GM21526 (cell line): ENCODE measurements around the gene S100P.
"Not testable (repeated sequence)": the region's sequence is repeated elsewhere in the genome, so short reads cannot be mapped to it uniquely, and the experiment has no call there.

Experiments
- ATAC-seq: cut with Tn5 transposase; IDR thresholded peaks from one replicate; pipeline ENCODE4 v1.9.1; 2021; ENCODE audit warnings: moderate library complexity; ENCODE audit not compliant: unreplicated experiment, low FRiP score

S100P gene

GRCh38 chr4:6672541-6673190 lies 21.0 kb upstream of the S100P start:
- not testable (repeated sequence) for ATAC-seq

GRCh38 chr4:6673191-6673659 lies 20.5 kb upstream of the S100P start:
- not testable (repeated sequence) for ATAC-seq

- peak; percentile 67 for ATAC-seq
Measured at GRCh38 chr4:6673660-6674499, 19.8 kb upstream of the S100P start.

GRCh38 chr4:6674500-6675149 lies 19.1 kb upstream of the S100P start:
- peak; percentile 37 for ATAC-seq

DNA sequence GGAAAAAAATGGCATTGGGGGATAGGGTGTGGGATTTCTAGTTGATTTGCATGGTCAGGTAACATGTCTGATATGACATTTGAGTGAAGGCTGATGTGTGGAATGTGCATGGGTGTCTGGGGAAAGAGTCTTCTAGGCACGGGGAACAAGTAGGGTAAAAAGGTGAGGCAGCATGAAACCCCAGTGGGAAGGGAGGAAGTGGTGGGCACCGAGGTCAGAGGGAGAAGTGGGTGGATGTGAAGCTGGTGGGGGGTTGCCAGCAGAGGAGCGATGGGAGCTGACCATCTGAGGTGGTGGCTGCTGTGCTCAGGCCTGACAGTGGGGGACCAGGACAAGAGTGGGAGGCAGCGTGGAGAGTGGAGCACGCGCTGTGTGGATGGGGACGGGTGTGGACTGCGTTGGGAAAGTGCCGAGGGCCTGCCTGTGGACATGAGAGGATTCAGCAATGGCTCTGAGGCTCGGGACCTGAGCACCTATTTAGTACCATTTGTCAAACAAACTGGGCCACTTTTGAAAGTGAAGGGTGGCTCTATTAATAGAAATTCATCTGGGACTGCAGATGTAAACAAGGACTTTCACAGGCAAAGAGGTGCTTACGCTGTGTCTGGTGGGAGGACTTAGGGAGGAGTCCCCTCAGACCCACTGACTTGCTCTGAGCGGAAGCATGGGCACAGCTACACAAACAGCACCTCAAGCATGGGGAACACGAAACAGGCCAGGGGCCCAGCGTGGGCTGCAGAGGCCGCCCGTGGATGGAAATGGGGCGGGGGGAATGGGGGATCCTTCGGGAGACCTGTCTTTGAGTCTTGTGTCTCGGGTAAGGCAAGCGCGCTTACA lies 16.7 kb upstream of the S100P start:
- no peak for ATAC-seq

DNA sequence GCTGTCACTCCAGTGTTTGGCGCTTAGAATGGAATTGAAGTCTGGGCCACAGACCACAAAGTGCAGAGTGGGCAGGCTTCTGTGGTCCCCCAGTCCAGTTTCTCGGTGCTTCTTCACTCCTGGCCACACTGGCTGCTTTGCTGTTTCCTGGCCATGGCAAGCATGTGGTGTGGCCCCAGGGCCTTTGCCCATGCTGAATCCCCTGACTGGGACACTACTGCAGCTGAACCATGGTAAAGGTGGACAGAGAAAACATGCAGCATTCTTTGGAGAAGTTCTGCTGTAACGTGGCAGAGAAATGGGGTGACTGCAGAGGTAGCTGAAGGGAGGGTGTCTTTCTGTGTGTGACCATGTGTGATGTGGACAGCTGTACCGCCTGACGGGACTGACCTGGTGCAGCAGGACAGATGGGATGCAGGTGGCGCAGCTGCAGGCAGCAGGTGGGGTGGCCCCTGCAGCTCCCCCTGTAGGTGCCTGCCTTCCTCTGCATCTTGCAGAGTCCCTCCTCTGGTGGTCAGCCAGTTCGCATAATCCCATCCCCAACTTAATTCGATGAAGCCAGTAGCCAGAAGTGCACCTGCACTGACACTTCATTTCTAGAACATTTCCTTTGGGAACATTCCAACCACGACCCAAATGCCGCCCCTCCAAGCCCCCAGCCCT lies 13.2 kb upstream of the S100P start:
- no peak for ATAC-seq

- no peak for ATAC-seq
Measured at GRCh38 chr4:6681191-6681590, 12.5 kb upstream of the S100P start.

DNA sequence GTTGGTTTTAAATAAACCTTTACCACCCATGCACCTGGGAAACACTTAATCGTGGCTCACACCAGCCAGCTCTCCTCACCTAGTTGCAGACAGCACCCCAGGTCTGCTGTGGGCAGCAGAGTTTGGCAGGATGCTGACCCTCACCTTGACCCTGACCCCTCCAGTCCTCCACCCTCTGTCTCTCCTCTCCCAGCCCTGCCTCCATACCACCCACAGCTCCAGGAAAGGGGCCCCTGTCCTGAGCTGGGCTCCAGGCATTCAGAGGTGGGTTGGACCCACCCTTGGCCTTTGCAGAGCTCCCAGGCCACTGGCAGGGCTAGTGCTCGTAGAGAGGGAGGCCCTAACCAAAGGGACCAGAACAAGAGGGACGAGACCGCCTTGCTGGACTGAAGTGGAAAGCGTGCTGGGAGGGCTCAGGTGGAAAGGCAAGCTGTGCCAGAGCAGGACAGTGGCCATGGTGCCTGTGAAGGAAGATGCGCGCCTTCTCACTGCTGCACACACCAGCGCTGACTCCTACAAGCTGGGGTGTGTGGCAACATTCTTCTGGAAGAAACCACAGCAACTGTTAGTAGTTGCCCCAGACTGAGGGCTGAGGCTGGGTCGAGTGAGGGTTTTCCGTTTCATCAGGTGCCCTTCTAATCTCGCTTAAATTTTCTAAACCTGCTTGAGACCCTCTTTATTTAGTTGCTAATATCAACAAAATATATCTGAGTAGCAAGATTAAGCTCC lies 10.7 kb upstream of the S100P start:
- ATAC-seq: no peak

- ATAC-seq: no peak
Measured at GRCh38 chr4:6684656-6685055, 9.0 kb upstream of the S100P start.

DNA sequence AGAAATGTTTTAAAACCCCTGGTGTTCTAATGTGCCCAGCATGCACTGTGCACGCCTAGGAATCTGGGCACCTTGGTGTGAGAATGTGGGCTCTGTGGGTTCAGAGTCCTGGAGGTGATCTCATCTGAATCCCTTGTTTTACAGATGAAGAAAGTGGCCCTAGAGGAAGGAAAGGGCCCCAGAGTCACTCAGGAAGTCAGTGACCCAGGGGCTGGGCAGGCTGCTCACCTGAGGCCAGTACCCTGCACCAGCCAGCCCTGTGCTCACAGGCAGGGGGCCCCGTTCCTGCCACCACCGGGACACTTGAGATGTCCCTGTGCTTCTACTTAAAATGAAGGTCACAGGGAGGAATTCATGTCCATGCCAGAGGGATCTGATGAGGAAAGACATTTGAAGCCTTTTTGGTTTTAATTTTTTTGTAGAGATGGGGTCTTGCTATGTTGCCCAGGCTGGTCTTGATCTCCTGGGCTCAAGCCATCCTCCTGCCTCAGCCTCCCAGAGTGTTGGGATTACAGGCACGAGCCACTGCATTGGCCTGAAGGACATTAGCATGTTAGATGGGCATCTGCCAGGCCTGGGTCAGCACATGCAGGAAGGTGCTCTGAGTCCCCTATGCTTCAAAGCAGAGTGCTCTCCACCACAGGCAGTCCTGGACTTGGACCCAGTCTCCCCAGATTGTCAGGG lies 7.4 kb upstream of the S100P start:
- no peak for ATAC-seq

DNA sequence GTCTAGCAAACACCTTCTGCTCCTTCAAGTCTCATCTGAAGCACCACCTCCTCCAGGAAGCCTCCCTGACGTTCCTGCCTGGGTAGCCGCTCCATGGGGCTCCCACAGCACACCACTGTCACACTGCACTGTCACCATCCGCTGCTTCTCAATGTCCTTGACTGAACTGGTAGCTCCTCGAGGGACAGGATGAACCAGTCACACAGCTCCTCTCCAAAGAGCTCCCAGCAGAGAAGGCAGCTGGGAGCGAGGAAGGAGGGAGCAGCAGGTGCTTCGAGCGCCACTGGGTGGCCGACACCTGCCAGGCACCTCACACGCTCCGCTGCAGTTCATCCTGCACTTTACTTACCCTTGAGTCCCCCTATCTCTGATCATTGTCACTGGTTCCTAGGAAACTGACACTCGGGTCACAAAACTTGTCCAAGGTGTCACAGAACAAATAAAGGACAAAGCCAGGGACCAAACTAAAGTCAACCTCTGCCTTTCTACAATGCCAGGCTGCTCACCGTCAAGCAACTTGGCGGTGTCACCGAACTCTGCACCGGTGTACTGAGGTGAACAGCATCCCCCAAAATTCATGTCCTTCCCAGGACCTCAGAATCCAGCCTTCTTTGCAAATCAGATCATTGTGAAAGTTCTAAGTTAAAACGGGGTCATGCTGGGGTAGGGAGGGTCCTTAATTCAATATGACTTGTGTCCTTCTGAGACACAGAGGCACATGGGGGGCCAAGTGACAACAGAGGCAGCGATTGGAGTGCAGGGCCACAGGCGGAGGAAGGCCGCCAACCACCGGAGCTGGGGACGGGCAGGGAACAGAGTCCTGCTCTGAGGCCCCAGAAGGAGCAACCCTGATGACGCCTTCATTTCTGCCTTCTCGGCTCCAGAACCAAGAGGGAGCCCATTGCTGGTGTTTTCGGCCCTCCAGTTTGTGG lies 5.5 kb upstream of the S100P start:
- ATAC-seq: no peak

GRCh38 chr4:6688879-6689505 lies 4.7 kb upstream of the S100P start:
- no peak for ATAC-seq

GRCh38 chr4:6689506-6689960 lies 4.1 kb upstream of the S100P start:
- ATAC-seq: no peak

DNA sequence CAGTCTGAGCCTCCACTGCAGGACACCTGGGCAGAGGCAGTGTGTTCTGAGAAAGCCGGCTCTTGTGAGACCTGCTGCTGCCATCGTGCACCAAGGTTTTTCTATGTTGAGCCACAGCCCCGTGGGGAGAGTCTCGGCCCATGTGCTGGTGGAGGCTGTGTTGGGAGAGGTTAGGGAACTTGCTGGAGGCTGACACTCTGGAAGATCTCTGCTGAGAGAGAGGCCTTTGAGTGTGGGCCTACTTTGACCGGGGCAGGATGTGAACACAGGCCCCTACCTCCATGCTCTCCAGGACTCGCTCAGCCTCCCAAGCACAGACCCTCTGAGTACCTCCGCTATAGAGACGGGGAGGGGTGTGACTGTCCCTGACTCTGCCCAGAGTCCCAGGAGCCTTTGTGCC lies 1.3 kb upstream of the S100P start:
- ATAC-seq: no peak

GRCh38 chr4:6692806-6693205 lies 872 bp upstream of the S100P start:
- ATAC-seq: no peak

DNA sequence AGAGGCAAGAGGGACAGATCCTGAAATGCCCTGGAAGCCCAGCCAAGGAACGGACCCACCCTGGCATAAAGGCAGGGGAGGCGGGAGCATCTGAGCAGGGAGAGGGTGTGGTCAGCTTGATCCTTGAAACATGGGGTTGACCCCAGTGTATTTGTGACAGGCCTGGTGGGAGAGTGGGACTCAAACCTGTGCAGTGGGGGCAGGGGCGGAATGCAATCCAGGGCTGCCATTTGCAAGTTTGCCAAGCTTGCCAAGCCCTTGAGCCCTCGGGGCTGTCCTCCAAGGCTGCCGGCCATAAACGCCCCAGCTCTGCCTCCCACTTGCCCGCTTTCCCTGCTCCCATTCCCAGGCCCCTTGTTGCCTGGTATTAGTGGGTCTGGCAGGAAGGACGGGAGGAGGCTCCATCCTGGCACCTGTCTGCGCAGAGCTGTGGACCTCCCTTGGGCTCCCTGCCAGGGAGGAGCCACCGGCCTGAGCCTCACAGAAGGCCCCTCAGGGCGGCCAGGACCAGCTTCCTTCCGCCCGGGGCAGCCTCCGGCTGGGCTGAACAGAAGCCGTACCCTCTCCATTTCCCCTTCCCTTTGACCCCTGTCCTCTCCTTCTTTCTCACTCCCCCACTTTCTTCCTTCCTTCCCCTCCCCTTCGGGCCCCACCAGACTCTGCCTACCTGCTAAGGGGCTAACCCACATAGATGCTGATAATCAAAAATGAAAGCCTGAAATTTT lies 661 bp downstream of the S100P start:
- ATAC-seq: no peak
